HG02943 (cell line): Measurements from ENCODE around the gene SMG6.

ENCODE experiments used
- ATAC-seq: cut with Tn5 transposase; IDR thresholded peaks from one replicate; pipeline ENCODE4 v1.9.1; 2021; ENCODE audit warnings: mild to moderate bottlenecking, low read depth, moderate library complexity; ENCODE audit not compliant: unreplicated experiment

SMG6 gene

DNA sequence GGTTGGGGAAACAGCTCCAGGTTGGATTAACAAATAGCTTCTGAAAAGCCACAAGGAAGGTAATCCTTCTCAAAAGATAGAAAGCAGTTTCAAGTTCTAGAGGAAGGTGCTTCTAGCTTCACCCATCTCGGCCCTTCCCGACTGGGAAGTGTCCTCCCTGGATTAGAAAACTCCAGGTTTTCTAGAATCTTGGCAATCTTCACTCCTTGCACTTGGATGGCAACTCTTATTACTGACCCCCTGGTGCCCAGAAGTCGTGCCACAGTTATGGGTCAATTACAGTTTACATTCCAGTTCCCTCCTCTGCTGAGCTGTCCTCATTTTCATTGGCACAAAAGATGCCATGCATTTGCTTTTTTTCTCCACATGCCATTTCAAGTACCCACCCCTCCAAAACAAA is 65.6 kb downstream of the SMG6 start:
- no peak for ATAC-seq

DNA sequence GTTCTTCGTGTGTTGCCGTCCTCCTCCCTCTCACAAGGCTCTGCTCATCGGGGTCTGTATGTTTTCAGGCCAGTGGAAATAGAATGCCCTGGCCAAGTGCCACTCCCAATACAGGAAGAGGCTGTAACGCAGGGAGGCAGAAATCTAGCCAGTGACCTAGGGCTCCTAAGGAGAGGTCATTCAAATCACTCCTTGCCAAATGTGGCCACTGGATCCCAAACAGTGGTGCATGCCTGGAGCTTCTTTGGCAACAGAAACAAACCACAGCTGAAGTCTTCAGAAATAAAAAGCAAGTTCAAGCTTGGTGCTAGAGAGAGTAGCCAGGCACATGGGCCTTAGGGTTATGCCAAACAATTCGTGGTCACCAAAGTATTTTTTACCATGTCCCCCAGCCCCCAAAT is 66.1 kb downstream of the SMG6 start:
- ATAC-seq: no peak

DNA sequence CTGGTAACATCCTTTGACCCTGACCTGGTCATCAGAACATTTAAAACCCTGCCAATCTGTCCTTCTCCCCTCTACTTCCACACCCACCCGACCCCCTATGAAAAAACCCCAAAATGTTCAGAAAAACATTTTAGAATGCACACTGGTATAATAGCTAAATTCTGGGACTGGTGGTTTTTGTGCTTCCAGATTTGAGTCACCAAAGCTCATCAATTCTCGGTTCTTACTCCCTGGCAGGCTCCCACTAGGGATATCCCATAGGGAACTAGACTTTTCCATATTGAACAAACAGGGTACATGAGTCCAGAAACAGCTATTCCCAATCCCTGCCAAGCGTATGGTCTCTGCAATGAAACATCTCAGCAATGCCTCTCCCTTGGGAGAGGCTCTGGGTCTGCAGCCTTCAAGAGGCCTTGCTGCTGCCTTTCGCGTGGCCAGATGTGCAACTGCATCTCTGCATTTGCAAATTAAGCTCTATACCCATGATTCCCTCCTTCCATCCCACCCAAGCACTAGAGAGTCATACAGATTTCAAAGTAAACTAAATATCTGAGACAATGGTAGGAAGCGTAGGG is 67.7 kb downstream of the SMG6 start:
- ATAC-seq: no peak

- ATAC-seq: no peak
Observed at GRCh38 chr17:2235265-2235664, 68.3 kb downstream of the SMG6 start.

DNA sequence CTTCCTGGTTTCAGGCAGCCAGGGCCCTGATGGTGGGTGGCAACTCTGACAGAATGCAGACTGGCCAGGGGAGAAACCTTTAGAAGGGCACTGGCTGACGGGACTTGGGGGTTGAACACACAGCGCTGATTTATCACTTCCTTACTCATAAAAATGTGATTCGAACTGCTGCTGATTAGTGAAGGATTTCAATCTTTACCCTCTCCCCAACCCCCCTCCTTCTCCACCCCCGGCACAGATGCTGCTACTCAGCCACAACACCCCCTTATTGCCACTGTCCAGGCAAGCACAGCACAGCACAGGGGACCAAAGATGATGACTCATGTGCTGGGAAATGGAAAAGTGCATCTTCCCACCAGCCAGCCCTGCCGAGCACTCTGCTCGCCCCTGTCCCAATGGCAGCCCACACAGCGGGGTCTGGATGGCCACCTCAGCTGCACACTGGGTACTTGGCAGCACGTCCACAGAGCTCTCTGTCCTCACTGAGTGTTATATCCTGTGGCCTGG is 70.1 kb downstream of the SMG6 start:
- no peak for ATAC-seq

DNA sequence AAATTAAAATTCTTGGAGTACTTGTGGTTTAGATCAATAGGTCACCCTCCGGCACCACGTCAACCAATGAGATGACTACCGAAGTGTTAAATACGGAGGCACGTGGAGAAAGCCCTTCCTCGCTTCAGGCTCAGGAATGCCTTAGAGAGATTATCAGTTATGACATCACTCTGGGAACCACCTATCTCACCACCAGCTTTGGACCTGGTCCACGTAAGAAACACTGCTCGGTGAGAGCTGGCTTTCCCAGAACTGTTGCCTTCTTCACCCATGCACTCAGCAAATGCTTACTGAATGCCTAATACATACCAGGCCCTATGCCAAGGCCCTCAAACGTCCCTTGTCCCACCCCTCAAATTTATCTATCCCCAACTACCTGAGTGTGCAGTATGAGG is 71.3 kb downstream of the SMG6 start:
- ATAC-seq: no peak

DNA sequence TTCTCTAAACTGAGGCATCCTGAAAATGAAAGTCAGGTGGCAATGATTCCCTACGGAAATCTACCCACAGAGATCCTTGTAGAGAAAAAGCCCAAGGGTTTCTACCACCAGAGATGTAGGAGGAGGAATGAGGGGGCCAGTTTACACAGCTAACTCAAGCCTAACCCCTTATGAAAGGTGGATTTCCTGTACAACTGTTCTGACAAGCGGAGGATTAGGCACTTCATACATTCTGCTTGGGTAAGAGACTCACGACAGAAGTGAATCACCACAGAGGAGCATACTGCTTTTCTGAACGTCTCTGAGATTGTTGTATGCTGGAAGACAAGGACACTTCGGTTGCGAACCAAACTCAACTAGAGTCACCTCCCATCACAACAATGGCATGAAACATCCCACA is 72.7 kb downstream of the SMG6 start:
- ATAC-seq: no peak

- no peak for ATAC-seq
Observed at GRCh38 chr17:2227025-2227699, 76.4 kb downstream of the SMG6 start.

GRCh38 chr17:2223617-2223927 is 80.0 kb downstream of the SMG6 start:
- ATAC-seq: no peak

DNA sequence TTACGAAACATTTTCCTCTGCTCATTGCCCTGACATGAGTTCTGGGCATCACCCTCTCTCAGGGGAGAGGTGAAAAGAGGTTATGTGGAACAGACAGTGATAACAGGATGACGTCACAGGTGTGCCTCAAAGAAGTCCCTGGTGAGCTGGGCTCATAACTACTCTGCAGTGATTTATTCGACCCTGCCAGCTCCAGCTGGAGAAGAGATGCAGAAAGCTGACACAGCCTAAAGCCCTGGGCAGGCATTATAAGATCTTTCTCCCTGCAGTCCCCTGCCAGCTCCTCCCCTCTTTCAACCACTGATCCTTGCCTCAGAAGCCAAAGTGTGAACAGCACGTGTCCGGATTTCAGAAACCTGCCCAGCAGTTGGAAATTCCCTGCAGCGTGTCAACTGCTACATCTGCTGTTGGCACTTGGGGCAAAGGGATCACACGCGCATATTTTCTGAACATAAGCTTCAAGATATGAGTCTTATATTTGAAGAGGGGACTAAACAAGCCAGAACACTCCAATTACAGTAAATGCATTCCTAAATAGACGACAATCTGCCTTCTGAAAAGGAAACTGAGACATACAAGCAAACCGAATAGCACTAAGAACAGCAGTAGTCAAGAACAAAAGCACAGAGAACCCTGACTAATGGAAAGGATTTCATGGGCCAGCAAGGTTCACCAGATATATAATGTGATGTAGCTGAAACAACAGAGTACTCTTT is 80.5 kb downstream of the SMG6 start:
- no peak for ATAC-seq

- ATAC-seq: no peak
Observed at GRCh38 chr17:2222301-2222700, 81.3 kb downstream of the SMG6 start.

- ATAC-seq: no peak
Observed at GRCh38 chr17:2218426-2218825, 85.2 kb downstream of the SMG6 start.

- ATAC-seq: peak; percentile 66
Observed at GRCh38 chr17:2215616-2216364, 87.8 kb downstream of the SMG6 start.

DNA sequence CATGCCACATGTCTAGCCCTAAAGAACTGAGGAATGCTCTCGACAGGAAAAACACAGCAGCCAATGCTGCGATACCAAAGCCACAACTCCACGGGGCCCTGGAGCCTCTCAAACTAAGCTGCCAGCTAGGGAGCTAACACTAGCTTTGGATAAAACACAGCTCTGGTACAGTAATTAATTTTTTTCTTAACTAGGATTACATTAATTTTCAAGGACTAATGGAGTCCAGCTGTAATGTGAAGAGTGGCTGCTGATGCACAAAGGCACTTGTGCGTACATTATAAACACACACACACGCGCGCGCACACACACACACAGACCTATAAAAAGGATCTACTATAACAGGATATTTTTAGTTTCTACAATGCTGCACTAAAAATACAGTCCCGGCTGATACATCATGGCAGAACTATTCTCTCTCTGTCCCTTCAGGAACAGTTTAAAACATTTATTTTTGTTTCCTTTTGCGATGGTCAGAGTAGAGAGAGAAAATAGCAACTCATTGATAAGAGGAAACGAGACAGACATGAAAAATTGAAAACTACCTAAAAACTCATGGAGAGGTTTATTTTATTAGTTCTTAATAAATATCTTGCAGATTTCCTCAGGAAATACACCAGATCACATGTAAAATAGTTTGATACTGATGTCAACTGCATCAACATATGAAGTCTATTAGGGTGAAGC is 88.5 kb downstream of the SMG6 start:
- ATAC-seq: no peak

- ATAC-seq: no peak
Observed at GRCh38 chr17:2214047-2214928, 89.3 kb downstream of the SMG6 start.

DNA sequence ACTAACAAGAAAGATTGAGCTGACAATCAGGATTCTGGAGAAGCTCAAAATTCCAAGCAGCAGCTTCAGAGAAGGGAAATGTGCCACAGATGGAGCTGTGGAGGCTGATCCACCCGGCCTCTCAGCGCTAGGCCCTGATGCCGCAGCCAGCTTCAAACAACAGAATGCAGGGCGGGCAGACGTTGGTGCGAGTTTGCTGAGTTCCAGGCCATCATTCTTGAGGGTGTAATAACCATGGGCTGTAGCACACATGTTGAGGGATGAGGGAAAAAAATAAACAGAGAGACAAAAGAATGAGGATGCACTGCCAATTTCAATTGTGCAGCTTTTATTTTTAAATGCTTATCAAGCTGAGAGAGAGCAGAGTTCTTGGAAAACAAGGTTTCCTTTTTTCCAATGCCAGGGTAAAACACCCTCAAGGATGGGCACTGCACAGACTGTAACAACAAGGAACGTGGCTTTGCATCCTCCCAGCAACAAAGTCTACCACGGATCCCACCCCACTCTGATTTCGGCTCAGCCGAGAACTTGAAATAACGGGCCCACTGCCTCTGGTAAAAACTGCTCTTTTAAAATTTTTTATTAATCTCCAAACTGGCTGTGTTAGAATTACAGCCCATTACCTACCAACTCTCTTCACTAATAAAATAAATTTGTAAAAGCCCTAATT is 90.2 kb downstream of the SMG6 start:
- no peak for ATAC-seq

DNA sequence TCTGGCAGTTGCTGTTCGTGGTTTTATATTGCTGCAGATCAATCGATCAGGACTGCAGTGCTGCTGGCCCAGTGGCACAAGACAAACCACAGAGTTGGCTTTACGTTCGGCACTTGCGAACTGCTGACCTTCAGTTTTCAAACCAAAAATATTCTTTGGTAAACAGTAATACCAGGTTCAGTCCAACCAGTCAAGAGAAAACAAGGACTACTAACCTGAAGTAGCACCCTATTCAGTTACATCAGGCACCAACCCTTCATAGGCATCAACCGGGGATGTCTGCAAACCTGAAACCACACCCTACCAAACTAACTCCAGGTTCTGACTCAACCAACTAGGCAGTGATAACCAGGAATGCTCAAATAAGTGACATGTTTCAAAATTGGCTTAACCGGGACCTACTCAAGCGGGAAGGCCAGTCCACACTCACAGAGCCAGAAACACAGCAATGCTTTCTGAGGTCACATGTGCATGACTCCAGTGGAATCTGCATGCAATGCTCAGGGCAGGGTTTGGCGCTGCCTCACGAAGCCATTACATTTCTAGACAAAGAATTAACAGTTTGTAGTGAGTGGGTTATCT is 91.1 kb downstream of the SMG6 start:
- no peak for ATAC-seq

DNA sequence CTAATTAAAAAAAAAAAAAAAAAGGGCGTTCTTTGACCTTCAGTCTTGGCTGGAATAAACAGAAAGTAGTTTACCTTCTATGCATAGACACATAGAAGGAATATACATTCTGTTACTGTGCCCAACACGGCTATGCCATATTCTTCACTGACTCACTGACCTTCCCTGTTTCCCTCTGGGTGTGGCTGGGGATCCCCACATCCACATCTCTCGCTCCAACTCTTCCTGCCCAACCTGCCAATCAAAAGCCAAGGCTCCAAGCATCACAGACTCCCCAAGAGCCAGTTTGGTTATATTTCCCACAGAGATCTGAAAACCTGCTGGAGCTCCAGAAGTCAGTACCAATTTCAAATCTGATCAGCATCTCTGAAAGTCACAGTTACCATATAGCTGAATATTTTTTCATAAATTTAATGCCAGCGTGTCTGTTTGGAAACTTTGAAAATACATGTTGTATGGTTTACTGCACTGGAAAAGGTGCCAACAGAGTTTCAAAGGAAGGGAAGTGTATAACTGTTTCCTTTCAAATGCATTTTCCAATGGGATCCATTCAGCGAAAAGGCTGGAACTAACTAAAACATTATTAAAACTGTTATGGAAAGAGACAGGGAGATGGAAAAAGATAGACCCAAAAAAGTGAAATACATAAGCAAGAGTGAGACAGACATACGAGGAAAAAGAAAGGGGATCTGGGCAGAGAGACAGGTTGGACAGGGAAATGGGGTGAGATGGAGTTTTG is 91.8 kb downstream of the SMG6 start:
- no peak for ATAC-seq
